OCI-M2 (cell line): ENCODE measurements around the gene TMEM38A.
A peak's percentile ranks its signal among the peaks of the same experiment; 100 is the strongest.
"Not testable (repeated sequence)": the region's sequence is repeated elsewhere in the genome, so short reads cannot be mapped to it uniquely, and the experiment has no call there.

ENCODE experiments used
- DNase-seq: peaks from one replicate; lab custom pipeline; 2025; ENCODE audit not compliant: unreplicated experiment; lab: John Stamatoyannopoulos, UW

Gene TMEM38A

DNA sequence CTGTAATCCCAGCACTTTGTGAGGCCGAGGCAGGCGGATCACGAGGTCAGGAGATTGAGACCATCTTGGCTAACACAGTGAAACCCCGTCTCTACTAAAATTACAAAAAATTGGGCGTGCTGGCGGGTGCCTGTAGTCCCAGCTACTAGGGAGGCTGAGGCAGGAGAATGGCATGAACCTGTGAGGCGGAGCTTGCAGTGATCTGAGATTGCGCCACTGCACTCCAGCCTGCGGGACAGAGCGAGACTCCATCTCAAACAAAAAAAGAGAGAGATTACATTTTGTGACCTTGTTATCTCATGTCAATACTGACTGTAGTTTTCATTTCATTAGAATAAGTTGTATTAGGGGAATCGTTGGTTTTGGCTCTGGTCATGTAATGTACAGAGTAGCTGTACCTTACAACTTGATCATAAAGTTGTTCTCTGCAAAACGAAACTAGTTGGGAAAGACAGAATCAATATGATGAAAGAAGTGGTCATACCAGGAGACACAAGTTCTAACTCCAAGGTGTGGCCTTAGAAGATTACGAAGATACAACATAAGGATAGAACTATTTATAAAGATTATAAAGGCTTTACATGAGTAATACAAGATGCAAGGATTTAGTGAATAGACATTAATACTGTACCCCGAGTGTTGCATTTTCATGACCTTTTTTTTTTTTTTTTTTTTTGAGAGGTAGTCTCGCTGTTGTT is 15.3 kb downstream of the TMEM38A start:
- DNase-seq = no peak

DNA sequence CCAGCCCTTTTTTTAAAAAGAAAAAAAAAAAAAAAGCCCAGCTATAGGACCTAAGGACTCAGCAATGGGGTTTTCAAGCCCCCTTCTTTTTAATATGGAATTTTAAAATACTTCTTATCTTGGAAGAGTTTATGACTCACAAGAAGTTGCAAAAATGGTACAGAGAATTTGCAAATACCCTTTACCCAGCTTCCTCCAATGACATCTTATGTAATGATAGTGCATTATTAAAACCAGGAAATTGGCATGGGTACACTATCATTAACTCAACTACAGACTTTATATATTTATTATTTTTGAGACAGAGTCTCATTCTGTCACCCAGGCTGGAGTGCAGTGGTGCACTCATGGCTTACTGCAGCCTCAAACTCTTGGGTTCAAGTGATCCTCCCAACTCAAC is 16.1 kb downstream of the TMEM38A start:
- no peak for DNase-seq

DNA sequence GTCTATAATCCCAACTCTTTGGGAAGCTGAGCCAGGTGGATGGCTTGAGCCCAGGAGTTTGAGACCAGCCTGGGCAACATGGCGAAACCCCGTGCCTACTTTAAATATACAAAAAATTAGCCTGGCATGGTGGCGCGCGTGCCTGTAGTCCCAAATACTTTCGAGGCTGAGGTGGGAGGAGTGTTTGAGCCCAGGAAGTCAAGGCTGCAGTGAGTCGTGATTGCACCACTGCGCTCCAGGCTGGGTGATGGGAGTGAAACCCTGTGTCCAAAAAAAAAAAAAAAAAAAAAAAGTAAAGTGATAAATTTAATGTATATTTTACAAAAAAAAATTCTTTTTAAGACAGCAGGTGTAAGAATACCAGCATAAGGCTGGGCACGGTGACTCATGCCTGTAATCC is 17.6 kb downstream of the TMEM38A start:
- DNase-seq = no peak

DNA sequence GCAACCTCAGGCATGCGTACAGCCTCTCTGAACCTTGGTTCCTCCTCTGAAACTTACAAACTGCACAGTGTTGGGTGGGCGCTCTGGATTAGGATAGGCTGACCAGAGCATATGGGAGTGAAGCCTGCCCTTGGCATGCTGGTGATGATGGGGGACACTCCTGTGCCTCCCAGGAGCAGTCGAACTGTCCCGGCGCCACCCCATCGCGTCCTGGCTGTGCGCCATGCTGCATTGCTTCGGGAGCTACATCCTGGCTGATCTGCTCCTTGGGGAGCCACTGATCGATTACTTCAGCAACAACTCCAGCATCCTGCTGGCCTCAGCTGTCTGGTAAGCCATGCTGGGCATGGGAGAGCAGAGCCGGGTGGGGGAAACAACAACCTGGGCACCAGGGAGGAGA is 18.9 kb downstream of the TMEM38A start:
- no peak for DNase-seq

DNA sequence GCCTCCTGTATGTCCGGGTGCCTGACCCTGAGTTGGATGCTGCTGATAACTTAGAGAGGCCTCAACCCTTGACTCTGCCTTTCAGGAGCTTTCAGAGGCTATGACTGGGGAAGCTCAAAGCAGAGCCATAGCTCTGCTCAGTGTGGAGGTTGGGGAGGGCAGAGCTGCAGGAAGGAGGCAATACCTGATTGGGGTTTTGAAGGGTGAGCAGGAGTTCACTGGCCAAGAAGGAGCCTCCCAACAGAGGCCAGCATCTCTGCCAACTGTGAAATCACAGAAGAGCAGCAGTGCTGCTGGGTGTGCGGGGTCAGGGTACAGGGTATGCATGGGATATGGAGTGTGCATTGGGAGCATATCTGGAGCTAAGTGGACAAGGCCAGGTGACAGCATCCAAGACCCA is 21.6 kb downstream of the TMEM38A start:
- DNase-seq = no peak

DNA sequence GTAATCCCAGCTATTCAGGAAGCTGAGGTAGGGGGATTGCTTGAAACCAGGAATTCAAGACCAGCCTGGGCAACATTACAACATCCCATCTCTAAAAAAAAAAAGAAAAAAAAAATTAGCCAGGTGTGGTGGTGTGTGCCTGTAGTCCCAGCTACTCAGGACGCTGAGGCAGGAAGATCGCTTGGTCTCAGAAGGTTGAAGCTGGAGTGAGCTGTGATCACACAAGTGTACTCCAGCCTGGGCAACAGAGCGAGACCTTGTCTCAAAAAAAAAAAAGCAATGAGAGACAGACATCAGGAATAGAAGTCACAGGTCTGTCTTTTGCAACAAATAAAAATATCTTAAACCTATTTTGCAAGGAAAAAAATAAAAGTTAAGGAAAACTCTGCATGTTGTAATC is 23.3 kb downstream of the TMEM38A start:
- no peak for DNase-seq

DNA sequence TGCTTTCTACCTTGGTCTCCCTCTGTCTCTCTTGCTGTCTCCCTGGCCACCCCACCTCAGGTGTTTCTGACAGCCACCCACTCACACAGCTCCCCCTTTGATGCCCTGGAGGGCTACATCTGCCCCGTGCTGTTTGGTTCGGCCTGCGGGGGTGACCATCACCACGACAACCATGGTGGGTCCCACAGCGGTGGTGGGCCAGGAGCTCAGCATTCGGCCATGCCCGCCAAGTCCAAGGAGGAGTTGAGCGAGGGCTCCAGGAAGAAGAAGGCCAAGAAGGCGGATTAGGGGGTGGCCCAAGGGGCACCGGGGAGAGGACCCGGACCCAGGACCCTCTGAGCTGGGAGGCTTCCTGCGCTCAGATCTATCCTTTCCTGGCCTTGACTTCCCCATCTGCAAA is 27.1 kb downstream of the TMEM38A start:
- DNase-seq = no peak

DNA sequence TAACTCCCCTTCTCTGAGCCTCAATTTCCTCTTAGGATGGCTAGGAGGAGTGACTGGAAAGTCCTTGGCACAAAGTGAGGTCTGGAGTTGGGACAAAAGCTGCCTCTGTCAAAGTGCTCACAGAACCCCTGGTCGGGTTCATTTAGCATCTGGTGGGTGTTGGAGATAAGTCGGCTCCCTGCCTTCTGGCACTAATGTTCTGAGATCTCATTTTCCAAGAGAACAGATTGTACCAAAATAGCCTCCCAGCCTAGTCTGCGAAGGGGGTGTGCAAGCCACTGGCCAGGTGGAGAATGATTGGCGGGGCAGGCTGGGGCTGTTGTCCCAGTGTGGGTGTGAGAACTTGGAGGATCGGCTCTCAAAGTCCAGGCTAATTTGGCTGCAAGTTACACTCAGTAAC is 38.0 kb downstream of the TMEM38A start:
- no peak for DNase-seq

DNA sequence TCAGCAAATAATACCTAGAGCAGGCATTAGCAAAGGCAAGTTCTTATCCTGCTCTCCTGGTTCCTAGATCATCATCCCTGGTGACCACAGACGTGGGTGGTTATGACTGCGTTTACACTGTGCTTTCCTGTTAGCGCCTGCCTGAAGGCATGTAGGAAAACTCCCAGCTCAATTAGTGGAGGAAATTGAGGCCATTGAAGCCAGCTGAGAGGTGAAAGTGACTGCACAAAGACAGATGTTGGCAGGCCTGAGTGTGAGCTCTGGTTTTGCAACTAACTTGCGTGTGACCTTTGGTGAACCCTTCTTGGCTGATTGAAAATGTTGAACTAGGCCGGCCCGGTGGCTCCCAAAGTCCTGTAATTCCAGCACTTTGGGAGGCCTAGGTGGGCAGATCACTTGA is 41.2 kb downstream of the TMEM38A start:
- DNase-seq = no peak

DNA sequence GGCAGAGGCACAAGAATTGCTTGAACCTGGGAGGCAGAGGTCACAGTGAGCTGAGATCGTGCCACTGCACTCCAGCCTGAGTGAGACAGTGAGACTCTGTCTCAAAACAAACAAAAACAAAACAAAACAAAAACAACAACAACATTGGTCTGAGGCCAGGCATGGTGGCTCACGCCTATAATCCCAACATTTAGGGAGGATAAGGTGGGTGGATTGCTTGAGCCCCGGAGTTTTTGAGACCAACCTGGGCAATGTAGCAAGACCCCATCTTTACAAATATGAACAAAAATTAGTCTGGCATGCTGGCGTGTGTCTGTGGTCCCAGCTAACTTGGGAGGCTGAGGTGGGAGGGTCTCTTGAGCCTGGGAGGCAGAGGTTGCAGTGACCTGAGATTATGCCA is 42.7 kb downstream of the TMEM38A start:
- DNase-seq = no peak

DNA sequence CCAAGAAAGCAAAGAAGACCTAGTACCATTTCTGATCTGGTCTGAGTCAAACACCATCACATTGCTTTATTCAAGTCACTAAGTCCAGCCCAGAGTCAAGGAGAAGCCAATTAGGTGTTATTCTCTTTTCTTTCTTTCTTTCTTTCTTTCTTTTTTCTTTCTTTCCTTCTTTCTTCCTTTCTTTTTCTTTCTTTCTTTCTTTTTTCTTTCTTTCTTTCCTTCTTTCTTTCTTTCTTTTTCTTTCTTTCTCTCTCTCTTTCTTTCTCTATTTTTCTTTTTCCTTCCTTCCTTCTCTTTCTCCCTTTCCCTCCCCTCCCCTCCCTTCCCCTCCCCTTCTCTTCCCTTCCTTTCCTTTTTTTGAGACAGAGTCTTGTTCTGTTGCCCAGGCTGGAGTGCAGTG is 49.9 kb downstream of the TMEM38A start:
- not testable (repeated sequence) for DNase-seq

DNA sequence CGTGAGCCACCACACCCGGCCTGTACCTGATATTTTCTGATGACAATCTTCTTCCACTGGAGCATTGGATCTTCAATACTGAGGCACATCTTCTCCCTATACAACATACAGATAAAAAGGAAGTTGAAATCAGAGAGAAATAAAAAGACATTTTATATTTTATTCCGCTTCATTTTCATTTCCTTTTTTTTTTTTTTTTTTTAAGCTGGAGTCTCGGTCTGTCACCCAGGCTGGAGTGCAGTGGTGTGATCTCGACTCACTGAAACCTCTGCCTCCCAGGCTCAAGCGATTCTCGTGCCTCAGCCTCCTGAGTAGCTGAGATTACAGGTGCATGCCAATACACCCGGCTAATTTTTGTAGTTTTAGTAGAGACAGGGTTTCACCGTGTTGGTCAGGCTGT is 51.4 kb downstream of the TMEM38A start:
- DNase-seq = not testable (repeated sequence)

DNA sequence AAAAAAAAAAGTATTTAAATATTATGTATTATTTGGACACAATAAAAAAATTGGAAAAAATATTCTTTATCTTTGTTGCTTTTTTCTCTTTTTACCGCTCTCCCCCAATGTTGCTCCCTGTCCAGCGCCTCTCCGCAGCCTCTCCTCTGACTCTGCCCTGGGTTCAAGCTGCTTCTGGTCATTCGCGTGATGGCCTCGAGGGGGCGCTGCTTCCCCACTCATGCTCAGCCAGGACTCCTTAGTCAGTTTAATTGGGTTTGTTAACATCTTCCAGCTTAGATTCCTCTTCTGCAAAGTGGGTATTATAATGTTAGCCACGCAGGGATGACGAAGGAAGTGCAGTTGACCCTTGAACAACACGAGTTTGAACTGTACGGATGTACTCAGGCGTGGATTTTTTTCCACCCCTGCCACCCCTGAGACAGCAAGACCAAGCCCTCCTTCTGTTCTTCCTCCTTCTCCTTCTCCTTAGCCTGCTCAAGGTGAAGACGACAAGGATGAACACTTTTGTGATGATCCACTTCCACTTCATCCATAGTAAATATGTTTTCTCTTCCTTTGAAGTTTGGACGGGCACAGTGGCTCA is 53.9 kb downstream of the TMEM38A start:
- peak; percentile 81 for DNase-seq

DNA sequence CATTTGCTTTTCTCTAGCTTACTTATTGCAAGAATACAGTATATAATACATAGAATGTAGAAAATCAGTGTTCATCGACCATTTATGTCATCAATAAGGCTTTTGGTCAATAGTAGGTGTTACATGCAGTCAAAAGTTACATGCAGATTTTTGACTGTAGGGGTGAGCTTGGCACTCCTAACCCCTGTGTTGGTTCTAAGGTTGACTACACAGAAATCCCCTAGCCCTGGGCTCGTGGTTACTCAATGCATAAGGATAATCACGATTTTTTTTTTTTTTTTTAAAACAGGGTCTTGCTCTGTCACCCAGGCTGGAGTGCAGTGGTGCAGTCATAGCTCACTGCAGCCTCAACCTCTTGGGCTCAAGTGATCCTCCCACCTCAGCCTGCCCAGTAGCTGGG is 54.7 kb downstream of the TMEM38A start:
- no peak for DNase-seq

DNA sequence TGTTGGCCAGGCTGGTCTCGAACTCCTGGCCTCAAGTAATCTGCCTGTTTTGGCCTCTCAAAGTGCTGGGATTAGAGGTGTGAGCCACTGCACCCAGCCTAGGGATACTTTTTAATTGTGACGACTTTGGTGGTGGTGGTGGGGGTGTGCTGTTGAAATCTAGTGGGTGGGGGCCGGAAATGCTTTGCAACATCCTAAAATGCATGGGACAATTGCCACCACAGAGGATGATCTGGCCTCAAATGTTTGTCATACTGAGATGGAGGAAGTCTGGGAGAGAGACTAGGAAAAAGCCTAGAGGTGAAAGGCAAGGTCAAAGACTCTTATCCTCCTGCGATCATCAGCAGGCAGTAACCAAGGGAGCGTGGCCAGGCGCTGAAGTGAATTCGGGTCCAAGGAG is 60.1 kb downstream of the TMEM38A start:
- DNase-seq = no peak

DNA sequence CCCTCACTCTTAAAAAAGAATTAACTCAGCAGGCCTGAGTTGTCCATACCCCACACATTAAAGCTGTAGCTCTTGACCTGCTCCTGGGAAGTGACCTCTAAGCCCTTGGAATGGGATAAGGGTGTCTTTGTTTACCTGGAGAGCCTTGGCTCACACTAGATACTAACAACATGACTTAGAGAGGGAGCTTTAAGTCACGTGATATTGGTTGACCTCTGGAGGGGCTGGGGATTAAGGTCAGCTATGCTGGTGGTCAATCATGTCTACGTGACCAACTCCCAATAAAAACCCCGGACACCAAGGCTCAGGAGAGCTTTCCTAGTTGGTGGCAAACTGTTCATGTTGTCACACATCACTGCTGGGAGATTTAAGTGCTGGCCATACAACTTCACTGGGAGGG is 61.7 kb downstream of the TMEM38A start:
- DNase-seq = no peak

DNA sequence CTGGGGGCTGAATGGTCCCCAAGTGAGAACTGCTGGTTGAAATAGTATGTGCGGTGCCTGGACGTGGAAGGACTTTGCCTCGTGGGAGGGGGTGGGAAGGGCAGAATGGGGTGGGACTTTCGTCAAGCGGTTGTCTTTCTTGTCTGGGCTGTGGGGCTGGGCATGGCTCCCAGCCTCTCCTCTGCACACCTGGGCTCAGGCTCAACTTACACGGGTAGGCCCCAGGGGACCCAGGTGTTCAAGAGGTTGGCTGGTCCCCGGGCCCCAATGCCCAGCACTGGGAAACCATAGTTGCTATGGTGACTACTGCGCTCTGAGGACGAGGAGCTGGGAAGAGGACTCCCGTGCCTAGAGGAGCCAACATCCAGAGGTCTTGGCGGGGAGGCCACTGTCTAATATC is 66.0 kb downstream of the TMEM38A start:
- DNase-seq = no peak

DNA sequence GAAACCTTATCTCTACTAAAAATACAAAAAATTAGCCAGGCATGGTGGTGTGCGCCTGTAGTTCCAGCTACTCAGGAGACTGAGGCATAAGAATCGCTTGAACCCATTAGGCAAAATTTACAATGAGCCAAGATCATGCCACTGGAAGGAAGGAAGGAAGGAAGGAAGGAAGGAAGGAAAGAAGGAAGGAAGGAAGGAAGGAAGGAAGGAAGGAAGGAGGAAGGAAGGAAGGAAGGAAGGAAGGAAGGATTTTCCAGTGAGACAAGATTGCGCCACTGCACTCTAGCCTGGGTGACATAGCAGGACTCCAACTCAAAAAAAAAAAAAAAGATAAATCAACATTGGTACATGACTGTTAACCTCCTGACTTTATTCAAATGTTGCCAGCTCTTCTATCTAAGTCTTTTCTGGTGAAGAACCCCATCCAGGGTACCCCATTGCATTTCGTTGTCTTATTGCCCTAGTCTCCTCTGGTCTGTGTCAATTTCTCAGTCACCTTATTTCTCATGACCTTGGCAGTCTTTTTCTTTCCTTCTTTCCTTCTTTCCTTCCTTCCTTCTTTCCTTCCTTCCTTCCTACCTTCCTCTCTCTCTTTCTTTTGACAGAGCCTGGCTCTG is 74.8 kb downstream of the TMEM38A start:
- not testable (repeated sequence) for DNase-seq

DNA sequence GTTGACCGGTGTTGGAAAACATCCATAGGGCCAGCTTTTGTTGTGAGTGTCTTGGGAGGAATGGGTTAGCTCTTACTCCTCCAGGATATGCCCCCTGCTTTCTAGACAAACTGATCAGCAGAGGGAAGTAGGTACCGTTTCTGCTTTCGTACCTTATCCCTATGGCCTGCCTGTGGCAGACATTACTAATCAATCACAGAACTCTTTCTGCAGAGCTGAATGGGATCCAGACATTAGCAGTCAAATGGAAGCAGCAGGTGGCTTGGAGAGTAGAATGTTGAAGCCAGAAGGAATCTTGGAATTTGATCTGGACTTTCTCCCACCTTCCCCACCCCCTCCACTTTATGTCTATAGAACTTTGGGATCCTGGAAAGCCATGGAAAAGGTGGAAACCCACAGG is 75.8 kb downstream of the TMEM38A start:
- no peak for DNase-seq

DNA sequence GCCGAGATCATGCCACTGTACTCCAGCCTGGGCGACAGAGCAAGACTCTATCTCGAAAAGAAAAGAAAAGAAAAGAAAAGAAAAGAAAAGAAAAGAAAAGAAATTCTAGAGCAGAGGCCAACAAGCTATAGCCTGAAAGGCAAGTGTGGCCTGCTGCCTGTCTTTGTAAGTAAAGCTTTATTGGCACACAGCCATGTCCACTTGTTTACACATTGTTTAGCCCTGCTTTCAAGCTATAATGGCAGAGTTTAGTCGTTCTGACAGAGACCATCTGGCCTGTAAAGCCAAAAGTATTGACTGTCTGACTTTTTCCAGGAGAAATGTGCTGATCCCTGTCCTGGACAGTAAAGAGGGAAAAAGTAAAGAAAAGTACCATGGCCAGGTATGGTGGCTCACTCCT is 77.0 kb downstream of the TMEM38A start:
- no peak for DNase-seq

DNA sequence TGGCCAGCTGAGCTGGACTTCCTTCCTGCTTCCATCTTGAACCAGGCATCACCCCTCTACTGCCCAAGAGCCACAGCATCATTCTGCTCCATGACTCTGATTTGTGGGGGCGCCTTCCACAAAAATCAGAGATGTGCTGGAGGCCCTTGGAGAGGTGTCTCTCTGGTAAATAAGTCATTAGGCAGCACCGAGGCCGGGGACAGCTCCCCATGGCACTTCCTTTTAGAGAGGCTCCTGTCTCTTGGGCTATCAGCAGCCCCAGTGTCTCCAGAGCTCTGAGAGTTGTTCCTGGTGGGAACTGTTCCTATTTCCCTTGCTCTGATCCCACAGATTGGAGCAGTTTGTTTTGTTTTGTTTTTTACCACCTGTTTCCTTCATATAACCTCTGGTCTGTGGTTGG is 78.6 kb downstream of the TMEM38A start:
- no peak for DNase-seq
